Mammary microvascular endothelial cell (primary cell): ENCODE measurements around the gene ZNF684. TPM values are rescaled to one million over a fixed set of nuclear protein-coding genes. Genes with fewer than 3 reads are reported as not detected.

Source experiments
- total RNA-seq: library from RNA; depleted of rRNA; stranded (reverse); fragments of >200 nt; gene quantifications from 2 replicates; pipeline ENCODE4 v1.2.3, GENCODE V29; 2015

ZNF684 gene
- 2.6 and 3.8 TPM in 2 replicates for total RNA-seq

GRCh38 chr1:40531381-40532061, at the start of gene ZNF684:
Gene ZNF684, plus strand, starts transcription at chr1:40531637. Its CDS starts 1,530 bp downstream, at chr1:40533167.

DNA sequence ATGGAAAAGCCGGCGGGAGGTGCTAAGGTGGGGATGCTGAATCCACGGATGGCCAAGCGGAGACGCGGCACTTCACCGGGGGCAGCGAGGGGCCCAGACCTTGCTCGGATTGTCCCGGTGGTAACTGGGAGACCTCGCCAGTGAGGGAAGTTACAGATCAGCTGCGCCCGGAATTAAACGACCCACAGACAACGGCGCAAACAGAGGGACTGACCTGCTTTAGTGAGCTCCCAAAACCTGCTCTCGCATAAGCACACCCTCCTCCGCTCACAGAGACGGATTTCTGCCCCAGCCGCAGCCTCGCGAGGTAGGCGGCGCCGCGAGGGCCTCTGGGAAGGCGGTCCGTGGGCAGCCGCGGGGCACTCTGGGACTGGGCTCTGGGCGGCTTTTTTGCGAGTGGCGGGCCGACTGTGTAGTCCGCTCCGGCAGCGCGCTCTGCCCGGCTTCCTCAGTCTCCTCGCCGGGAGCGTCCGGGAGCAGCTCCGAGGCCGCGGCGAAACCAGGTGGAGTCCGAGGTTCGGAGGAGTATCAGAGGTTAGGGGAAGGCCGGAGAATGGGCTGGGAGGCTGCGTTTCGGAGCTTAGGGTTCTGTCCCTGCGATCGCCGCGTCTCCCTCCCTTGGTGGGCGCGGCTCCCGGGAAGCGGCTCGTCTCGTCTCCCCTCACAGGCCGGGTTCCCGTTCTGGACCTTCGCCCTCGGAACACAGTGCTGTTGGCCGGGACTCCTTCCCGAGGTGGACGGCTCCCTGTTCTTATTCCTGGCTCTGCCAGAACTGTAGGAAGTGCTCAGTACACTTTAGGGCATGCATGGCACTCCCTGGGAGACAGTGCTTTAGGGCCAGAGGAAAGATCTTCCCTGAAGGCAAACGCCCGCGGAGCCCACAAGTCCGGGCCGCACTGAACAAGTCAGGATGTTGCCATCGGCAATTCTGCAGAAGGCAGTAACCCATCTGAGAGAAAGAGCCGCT, 22.8 kb upstream of the ZNF684 start, which contains the start of gene EXO5:
Gene EXO5, plus strand, starts transcription at position 393 of the 967 bp plus-strand sequence. CDS start 5,778 bp downstream, outside the sequence.

Other genes with a start within 250 kb of the ZNF684 start
- gene COL9A2, start 214.4 kb upstream of the ZNF684 start, total RNA-seq: 0.10 TPM in 1 of 2 replicates, not detected in the other
- gene SMAP2, start 157.9 kb upstream of the ZNF684 start, total RNA-seq: 9.5 and 11.2 TPM in 2 replicates
- 3.9 and 4.7 TPM in 2 replicates for gene ZFP69B, start 81.2 kb upstream of the ZNF684 start, total RNA-seq
- 2.1 and 2.4 TPM in 2 replicates for gene ZFP69, start 54.3 kb upstream of the ZNF684 start, total RNA-seq
- 16.3 and 17.6 TPM in 2 replicates for gene EXO5, start 22.9 kb upstream of the ZNF684 start, total RNA-seq
- 0.10 and 0.20 TPM in 2 replicates for gene RIMS3, start 134.0 kb downstream of the ZNF684 start, total RNA-seq
- gene NFYC, start 160.1 kb downstream of the ZNF684 start, total RNA-seq: 33.9 and 36.6 TPM in 2 replicates